GM23248 (cell line): Measurements from ENCODE around the gene KCNC1.

Source experiments
- EZH2 ChIP-seq: fragments of 200-600 bp; sonication (generic); IDR thresholded peaks from 2 replicates; pipeline ENCODE4 v1.6.1; 2018; ENCODE audit warnings: antibody characterized with exemption, mild to moderate bottlenecking; ENCODE audit not compliant: insufficient read depth, poor library complexity, severe bottlenecking
- EZH2phosphoT487 ChIP-seq: fragments of 200-600 bp; sonication (generic); IDR thresholded peaks from 2 replicates; pipeline ENCODE4 v1.6.1; 2018; ENCODE audit warnings: antibody characterized with exemption, moderate library complexity, mild to moderate bottlenecking, low read depth; ENCODE audit not compliant: insufficient read depth

DNA sequence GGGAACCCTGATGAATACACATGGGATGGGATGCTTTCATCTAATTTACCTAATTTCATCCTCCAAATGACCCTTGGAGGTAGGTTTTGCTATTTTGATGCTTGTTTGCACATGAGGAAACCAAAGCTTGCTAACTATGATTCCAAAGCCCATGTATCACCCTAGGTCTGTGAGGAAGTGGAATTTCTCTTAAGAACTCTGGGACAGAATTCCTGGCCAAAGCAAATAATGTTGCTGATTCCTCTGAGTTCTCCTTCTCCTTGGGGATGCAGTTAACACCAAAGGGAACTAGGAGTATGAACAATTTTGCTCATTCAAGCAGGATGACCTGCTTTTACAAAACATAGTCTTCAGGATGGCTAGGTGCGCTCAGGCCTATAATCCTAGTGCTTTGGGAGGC, 80.0 kb downstream of the KCNC1 start:
- TF ChIP-seq EZH2phosphoT487 (no peak), EZH2 (no peak)
